H1 (cell line): ENCODE data around the gene LITAF. TPM values are rescaled to one million over a fixed set of nuclear protein-coding genes. Genes with fewer than 3 reads are reported as not detected.

Experiments
- CTCF ChIA-PET: fragments of 300-600 bp; sonication (Branson Sonifier 250); formaldehyde crosslinking; loops from one replicate; lab custom pipeline; 2021; ENCODE audit not compliant: partially characterized antibody; lab: Charles Lee
- POLR2A ChIA-PET: fragments of 300-600 bp; sonication (Branson Sonifier 250); formaldehyde crosslinking; loops from one replicate; lab custom pipeline; 2021; ENCODE audit warnings: inconsistent platforms; ENCODE audit not compliant: partially characterized antibody; lab: Charles Lee
- DNase-seq, 2 experiments: peaks; one replicate each; pipeline versions ENCODE4 v3.0.0 to v3.0.0-alpha.2; 2010 to 2022; ENCODE audit warnings: low spot score in 2 of 2, low read depth in 1 of 2, mixed read lengths in 1 of 2
- FAIRE-seq: peaks from 2 replicates; lab custom pipeline; 2011; peaks lifted over from hg19 to GRCh38; lab: Jason Lieb, UNC
- H2AFZ ChIP-seq: 2 replicates; pipeline ENCODE4 v1.8.1; 2012; ENCODE audit warnings: low read length, inconsistent platforms
- H2AK5ac ChIP-seq: 2 replicates; pipeline ENCODE4 v1.6.1; 2013; ENCODE audit warnings: low read depth, low read length
- H2BK120ac ChIP-seq: replicated peaks from 2 replicates; pipeline ENCODE3; 2013; ENCODE audit warnings: low read depth, low read length, inconsistent platforms
- H2BK12ac ChIP-seq: 2 replicates; pipeline ENCODE4 v1.6.1; 2013; ENCODE audit warnings: low read depth, low read length
- H2BK15ac ChIP-seq: 2 replicates; pipeline ENCODE4 v1.6.1; 2013; ENCODE audit warnings: low read length
- H2BK20ac ChIP-seq: 2 replicates; pipeline ENCODE4 v1.6.1; 2013; ENCODE audit warnings: low read length
- H2BK5ac ChIP-seq: 2 replicates; pipeline ENCODE4 v1.6.1; 2013; ENCODE audit warnings: low read depth, low read length
- H3K14ac ChIP-seq: 2 replicates; pipeline ENCODE4 v1.6.1; 2013; ENCODE audit warnings: inconsistent platforms; ENCODE audit not compliant: insufficient read length
- H3K18ac ChIP-seq: 2 replicates; pipeline ENCODE4 v1.6.1; 2013; ENCODE audit warnings: low read length; ENCODE audit errors: extremely low read depth
- H3K23ac ChIP-seq: 2 replicates; pipeline ENCODE4 v1.6.1; 2013; ENCODE audit warnings: inconsistent platforms; ENCODE audit not compliant: insufficient read length
- H3K23me2 ChIP-seq: 2 replicates; pipeline ENCODE4 v1.6.1; 2013; ENCODE audit warnings: low read depth, low read length
- H3K27ac ChIP-seq: 2 replicates; pipeline ENCODE4 v1.6.1; 2011; ENCODE audit warnings: low read depth, low read length, inconsistent platforms
- H3K27me3 ChIP-seq, 4 experiments: replicated peaks in 1 of 4; 1 replicate in 1 of 4; 2 replicates in 3 of 4; pipeline versions ENCODE4 v1.6.1 to v1.8.1; 2011 to 2013; ENCODE audit warnings: low read length in 3 of 4, mild to moderate bottlenecking in 3 of 4, inconsistent platforms in 2 of 4, mixed read lengths in 2 of 4, moderate library complexity in 1 of 4; ENCODE audit not compliant: control insufficient read depth in 3 of 4, insufficient read depth in 3 of 4; ENCODE audit errors: extremely low read depth in 1 of 4
- H3K36me3 ChIP-seq, 4 experiments: 2 replicates each; pipeline versions ENCODE4 v1.6.1 to v1.8.1; 2011 to 2013; ENCODE audit warnings: mild to moderate bottlenecking in 4 of 4, low read length in 3 of 4, moderate library complexity in 2 of 4, control low read depth in 1 of 4, inconsistent platforms in 1 of 4; ENCODE audit not compliant: insufficient read depth in 4 of 4, control insufficient read depth in 2 of 4
- H3K4ac ChIP-seq: replicated peaks from 2 replicates; pipeline ENCODE3; 2013; ENCODE audit warnings: low read length, low read depth, mixed read lengths, inconsistent platforms; ENCODE audit not compliant: insufficient read length
- H3K4me1 ChIP-seq, 4 experiments: replicated peaks in 1 of 4; 1 replicate in 1 of 4; 2 replicates in 3 of 4; pipeline versions ENCODE4 v1.6.1 to v1.8.1; 2011 to 2013; ENCODE audit warnings: low read length in 3 of 4, inconsistent platforms in 2 of 4, mixed read lengths in 1 of 4; ENCODE audit not compliant: insufficient read depth in 4 of 4, control insufficient read depth in 3 of 4
- H3K4me2 ChIP-seq, 2 experiments: 2 replicates each; pipeline versions ENCODE4 v1.6.1 to v1.8.1; 2011 to 2013; ENCODE audit warnings: low read depth in 2 of 2, low read length in 2 of 2, control low read depth in 1 of 2, inconsistent platforms in 1 of 2, mild to moderate bottlenecking in 1 of 2; ENCODE audit not compliant: insufficient read depth in 1 of 2
- H3K4me3 ChIP-seq, 4 experiments: fragments of 200-600, 300-600 bp in 1 of 4; sonication (generic), shearing (Covaris generic), sonication (Bioruptor Twin) in 1 of 4; 2 replicates each; pipeline versions ENCODE4 v1.5.1 to v1.8.1; 2011 to 2016; ENCODE audit warnings: low read length in 4 of 4, low read depth in 3 of 4, control low read depth in 2 of 4, inconsistent platforms in 2 of 4, mild to moderate bottlenecking in 2 of 4, mixed read lengths in 1 of 4, moderate library complexity in 1 of 4; ENCODE audit not compliant: insufficient read depth in 2 of 4; ENCODE audit errors: extremely low read depth in 1 of 4
- H3K56ac ChIP-seq: replicated peaks from 2 replicates; pipeline ENCODE3; 2013; ENCODE audit warnings: low read depth, mild to moderate bottlenecking, mixed read lengths, low read length, inconsistent platforms; ENCODE audit not compliant: insufficient read length
- H3K79me1 ChIP-seq: 2 replicates; pipeline ENCODE4 v1.6.1; 2013; ENCODE audit warnings: low read depth, low read length, control low read depth
- H3K79me2 ChIP-seq, 2 experiments: 2 replicates each; pipeline versions ENCODE4 v1.6.1 to v1.8.1; 2012 to 2013; ENCODE audit warnings: low read length in 2 of 2, mild to moderate bottlenecking in 2 of 2, inconsistent platforms in 1 of 2; ENCODE audit not compliant: insufficient read depth in 2 of 2, control insufficient read depth in 1 of 2
- H3K9ac ChIP-seq, 4 experiments: replicated peaks in 1 of 4; 1 replicate in 1 of 4; 2 replicates in 3 of 4; pipeline versions ENCODE4 v1.6.1 to v1.8.1; 2011 to 2013; ENCODE audit warnings: low read depth in 3 of 4, low read length in 3 of 4, control low read depth in 2 of 4, mild to moderate bottlenecking in 2 of 4, moderate library complexity in 2 of 4, inconsistent platforms in 1 of 4; ENCODE audit errors: extremely low read depth in 1 of 4
- H3K9me3 ChIP-seq, 2 experiments: 2 replicates each; pipeline versions ENCODE4 v1.6.1 to v1.8.1; 2012 to 2013; ENCODE audit warnings: mild to moderate bottlenecking in 2 of 2, moderate library complexity in 2 of 2, control low read depth in 1 of 2, inconsistent platforms in 1 of 2, low read depth in 1 of 2, low read length in 1 of 2, mixed read lengths in 1 of 2; ENCODE audit not compliant: insufficient read depth in 2 of 2
- H4K20me1 ChIP-seq, 2 experiments: replicated peaks in 1 of 2; 2 replicates each; pipeline versions ENCODE3 to v1.8.1; 2011 to 2013; ENCODE audit warnings: inconsistent platforms in 2 of 2, low read length in 2 of 2, mild to moderate bottlenecking in 1 of 2; ENCODE audit not compliant: insufficient read depth in 2 of 2, control insufficient read depth in 1 of 2
- H4K5ac ChIP-seq: 2 replicates; pipeline ENCODE4 v1.6.1; 2013; ENCODE audit warnings: low read length, low read depth, mixed read lengths, inconsistent platforms; ENCODE audit not compliant: insufficient read length
- H4K8ac ChIP-seq: 2 replicates; pipeline ENCODE4 v1.8.0; 2013; ENCODE audit warnings: mild to moderate bottlenecking, moderate library complexity, low read length, inconsistent platforms; ENCODE audit not compliant: insufficient read depth; ENCODE audit errors: extremely low read depth
- H4K91ac ChIP-seq: replicated peaks from 2 replicates; pipeline ENCODE3; 2013; ENCODE audit warnings: low read length, mixed read lengths, inconsistent platforms; ENCODE audit not compliant: insufficient read length
- ATF2 ChIP-seq: IDR thresholded peaks from 2 replicates; pipeline ENCODE4 v1.6.1; 2012; ENCODE audit warnings: low read length, inconsistent platforms
- CTBP2 ChIP-seq: IDR thresholded peaks from 2 replicates; pipeline ENCODE4 v1.7.0; 2011; ENCODE audit warnings: borderline replicate concordance, mild to moderate bottlenecking, moderate library complexity, mixed read lengths, low read length; ENCODE audit not compliant: insufficient read depth, insufficient read length
- KDM4A ChIP-seq: IDR thresholded peaks from one replicate; pipeline ENCODE4 v1.7.1; 2012; ENCODE audit warnings: low read depth, mild to moderate bottlenecking, moderate library complexity, low read length, inconsistent platforms; ENCODE audit not compliant: severe bottlenecking
- KDM5A ChIP-seq: fragments of 200-600 bp; IDR thresholded peaks from 2 replicates; pipeline ENCODE4 v1.7.1; 2012; ENCODE audit warnings: mild to moderate bottlenecking, low read length, inconsistent platforms, mixed read lengths
- POU5F1 ChIP-seq: IDR thresholded peaks from 2 replicates; pipeline ENCODE4 v1.6.1; 2011; ENCODE audit warnings: low read depth, mild to moderate bottlenecking, low read length, moderate library complexity
- SIX5 ChIP-seq: IDR thresholded peaks from 2 replicates; pipeline ENCODE4 v1.6.1; 2011; ENCODE audit warnings: mild to moderate bottlenecking, low read depth, low read length
- SP2 ChIP-seq: IDR thresholded peaks from 2 replicates; pipeline ENCODE4 v1.6.1; 2012; ENCODE audit warnings: mild to moderate bottlenecking, low read length, inconsistent platforms
- WGBS, 2 experiments: shearing (Covaris generic) in 1 of 2; methylation state at CpG; one replicate each; pipeline versions ENCODE4 v1.1.6 to v1.1.7; 2013 to 2015; ENCODE audit warnings: low lambda C conversion rate in 2 of 2, mixed read lengths in 2 of 2, inconsistent platforms in 1 of 2, low coverage in 1 of 2, missing lambda C conversion rate in 1 of 2; ENCODE audit not compliant: insufficient replicate concordance in 2 of 2, insufficient coverage in 1 of 2, insufficient read length in 1 of 2; ENCODE audit errors: extremely low coverage in 1 of 2, missing lambda C conversion rate in 1 of 2; 5-methylcytosine and 5-hydroxymethylcytosine counted together
- polyA plus RNA-seq, 7 experiments: library from polyadenylated mRNA; depleted of rRNA in 3 of 7; stranded (reverse) in 5 of 7; unstranded in 2 of 7; fragments of >200 nt in 5 of 7; fragments of 200-250 nt in 2 of 7; gene quantifications; 1 replicate in 5 of 7; 2 replicates in 1 of 7; 4 replicates in 1 of 7; pipeline versions ENCODE4 v1.2.1 to v1.2.3, GENCODE V29; 2011 to 2013; ENCODE audit warnings: missing spikeins in 2 of 7, mixed read lengths in 2 of 7
- total RNA-seq: library from RNA; stranded (reverse); fragmentation: NEBNext Ultra II Directional; extraction: Animal tissue kit (Norgen Biotek cat#: 25700); gene quantifications from 2 replicates; pipeline ENCODE4 v1.2.1, GENCODE V29; 2021

The LITAF gene
- total and polyA plus RNA-seq, 2 of the 8 experiments (the other 6 are each of a cell fraction or from before 2014, with no cell fraction given) = 165 to 205 TPM

- CTCF ChIA-PET = interaction anchor here (1.0 to 2.2 kb wide), 2 partner anchors 31 to 77 kb away, joined by 3 to 8 read pairs; no protein-coding TSS in a partner anchor
- Histone ChIP-seq H3K27ac (no peak overlapping the region), H3K4me2 (no peak overlapping the region)
These were observed 22.9 kb upstream of the LITAF start for GRCh38 chr16:11609474-11610120.

More at GRCh38 chr16:11609474-11610120, 22.9 kb upstream of the LITAF start:
- Histone ChIP-seq H4K91ac (peak overlapping the region; percentile 25), H3K9me3 (no peaks in the 10 kb centered on the region), H4K8ac (no peak overlapping the region; the same call in 1 of the 2 replicates), H3K9ac (no peak overlapping the region), H3K14ac (no peak overlapping the region), H2BK12ac (no peak overlapping the region), H4K5ac (no peak overlapping the region), H3K23ac (no peak overlapping the region), H3K18ac (no peak overlapping the region), H3K27me3 (no peaks in the 10 kb centered on the region), H2AK5ac (no peak overlapping the region), H2BK15ac (no peak overlapping the region), H2BK120ac (no peak overlapping the region), H4K20me1 (no peaks in the 10 kb centered on the region), H3K4ac (no peak overlapping the region), H3K36me3 (no peaks in the 10 kb centered on the region), H3K4me3 (no peak overlapping the region), H2AFZ (no peak overlapping the region), H3K56ac (no peak overlapping the region), H3K23me2 (no peaks in the 10 kb centered on the region), H2BK20ac (peak overlapping the region; percentile 61; the same call in 1 of the 2 replicates), H3K4me1 (peaks cover 1 to 10% (median 6%) of the 10 kb centered on the region in 4 experiments; a peak in 5 of 7 replicates), H3K79me2 (no peaks in the 10 kb centered on the region), H2BK5ac (peak overlapping the region; percentile 60; the same call in 1 of the 2 replicates), H3K79me1 (no peaks in the 10 kb centered on the region)
- FAIRE-seq = no peak
- TF ChIP-seq KDM4A (no peak), SIX5 (no peak), CTBP2 (no peak), POU5F1 (no peak), SP2 (no peak), ATF2 (no peak), KDM5A (no peak)
- WGBS, 2 experiments = 84% methylated on average over 14 of the region's 14 CpGs; no CpG with 5 or more reads in 1 of the 2 experiments
- POLR2A ChIA-PET = interaction anchor here (0.6 to 1.9 kb wide), 3 partner anchors 10 to 28 kb away, joined by 3 to 6 read pairs (median 4); no protein-coding TSS in a partner anchor
- no peak for DNase-seq
